Activated T-cell treated with anti-CD3 and anti-CD28 coated beads, Interleukin-2, amount 50 U/mL, for 72 hours (primary cell): ENCODE results near the gene SSUH2. TPM values are rescaled to one million over a fixed set of nuclear protein-coding genes. Genes with fewer than 3 reads are reported as not detected.

Experiments used
- ATAC-seq, 2 donors: fragments of 150-1000 bp; cut with Tn5 transposase; replicated peaks in 1 of 2; 2 replicates each; pipeline ENCODE4 v1.10.0; 2021; ENCODE audit warnings: moderate library complexity in 2 of 2, mild to moderate bottlenecking in 1 of 2
- DNase-seq, 2 donors: peaks; one replicate each; pipeline ENCODE4 v3.0.0; 2021 to 2022; ENCODE audit warnings: mixed read lengths in 1 of 2
- H3K27ac Mint-ChIP-seq: one replicate; pipeline ENCODE4 v1.8.0; 2022; ENCODE audit warnings: mild to moderate bottlenecking, moderate library complexity, mixed read lengths
- H3K27me3 Mint-ChIP-seq: one replicate; pipeline ENCODE4 v1.8.0; 2022; ENCODE audit warnings: low read depth, mixed read lengths
- H3K36me3 Mint-ChIP-seq, 2 donors: one replicate each; pipeline ENCODE4 v1.8.0; 2022; ENCODE audit warnings: mixed read lengths in 2 of 2, mild to moderate bottlenecking in 1 of 2; ENCODE audit not compliant: insufficient read depth in 2 of 2
- H3K4me1 Mint-ChIP-seq: one replicate; pipeline ENCODE4 v1.8.0; 2022; ENCODE audit warnings: low read depth, mixed read lengths
- H3K4me3 Mint-ChIP-seq, 2 donors: one replicate each; pipeline ENCODE4 v1.8.0; 2022; ENCODE audit warnings: mild to moderate bottlenecking in 2 of 2, mixed read lengths in 2 of 2, moderate library complexity in 2 of 2
- H3K9me3 Mint-ChIP-seq, 2 donors: one replicate each; pipeline ENCODE4 v1.8.0; 2022; ENCODE audit warnings: mixed read lengths in 2 of 2
- total RNA-seq, 2 donors: library from RNA; stranded (reverse); gene quantifications; one replicate each; pipeline ENCODE4 v1.2.3, GENCODE V29; 2022

The SSUH2 gene
- total RNA-seq, 2 donors from 2014 or later = 0.31 to 0.49 TPM

- H3K4me3 Mint-ChIP-seq = no peak overlapping the region
- no peaks in the 10 kb centered on the region for H3K27me3 Mint-ChIP-seq
- H3K27ac Mint-ChIP-seq = no peak overlapping the region
- H3K9me3 Mint-ChIP-seq = no peaks in the 10 kb centered on the region
- DNase-seq (no peak), ATAC-seq (no peak)
- H3K36me3 Mint-ChIP-seq = no peaks in the 10 kb centered on the region
- H3K4me1 Mint-ChIP-seq = peaks cover 13% of the 10 kb centered on the region
These were observed 69.8 kb downstream of the SSUH2 start for GRCh38 chr3:8574670-8575322.

DNA sequence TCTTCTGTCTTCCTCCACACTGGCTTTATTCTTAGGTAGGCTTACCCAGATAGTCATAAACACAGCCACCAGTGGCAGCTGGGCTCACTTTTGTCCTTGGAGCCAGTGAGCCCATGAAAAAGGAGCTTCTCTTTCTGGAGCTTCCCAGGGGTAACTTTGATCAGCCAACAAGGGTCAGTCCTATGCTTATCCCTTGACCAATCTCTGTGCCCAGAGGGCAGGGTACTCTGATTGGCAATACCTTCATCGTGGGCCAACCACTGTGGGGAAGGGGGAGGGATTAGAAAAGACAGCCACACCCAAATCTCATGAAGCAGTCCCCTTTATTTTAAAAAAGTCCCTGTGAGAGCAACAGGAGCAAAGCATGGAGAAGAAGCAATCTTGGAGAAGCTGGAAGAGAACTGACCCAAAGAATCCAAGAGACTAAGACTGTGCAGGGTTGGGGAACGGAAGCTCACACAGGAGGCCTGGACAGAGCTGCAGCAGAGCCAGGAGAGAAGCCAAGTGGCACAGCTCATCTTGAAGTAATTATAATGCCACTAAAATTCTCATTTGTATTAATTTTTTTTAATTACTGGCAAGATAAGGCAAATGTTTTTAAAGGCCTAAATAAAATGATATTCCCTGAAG is 70.4 kb downstream of the SSUH2 start:
- ATAC-seq = no peak
- Mint-ChIP-seq H3K9me3 (no peaks in the 10 kb centered on the region), H3K4me1 (peaks cover 13% of the 10 kb centered on the region), H3K36me3 (no peaks in the 10 kb centered on the region), H3K27ac (no peak overlapping the region), H3K27me3 (no peaks in the 10 kb centered on the region), H3K4me3 (no peak overlapping the region)
- no peak for DNase-seq

DNA sequence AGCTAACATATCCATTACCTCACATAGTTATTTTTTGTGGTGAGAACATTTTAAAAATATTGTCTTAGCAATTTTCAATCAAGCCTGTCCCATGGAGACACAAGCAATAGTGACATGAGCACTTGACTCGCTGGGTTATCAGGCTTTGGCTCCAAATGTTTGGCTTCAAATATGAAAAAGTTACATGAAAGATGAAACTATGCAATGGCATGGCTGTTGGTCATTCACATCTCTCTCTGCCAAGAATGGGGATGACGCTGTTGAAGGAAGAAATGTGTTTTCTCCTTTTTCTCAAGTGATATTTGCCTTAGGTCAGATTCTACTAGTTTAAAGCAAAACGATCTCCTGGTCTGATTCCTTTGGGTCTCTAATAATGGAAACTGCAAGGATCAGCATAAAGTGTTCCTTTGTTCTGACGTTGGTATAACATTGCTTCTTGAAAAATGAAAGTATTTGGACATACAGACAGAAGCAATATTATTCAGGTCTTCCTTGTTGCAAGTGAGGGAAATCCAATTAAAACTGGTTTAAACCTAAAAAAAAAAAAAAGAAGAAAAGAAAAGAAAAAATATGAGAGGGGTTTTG is 71.2 kb downstream of the SSUH2 start:
- no peaks in the 10 kb centered on the region for H3K27me3 Mint-ChIP-seq
- peaks cover 13% of the 10 kb centered on the region for H3K4me1 Mint-ChIP-seq
- DNase-seq (no peak), ATAC-seq (no peak)
- H3K36me3 Mint-ChIP-seq = no peaks in the 10 kb centered on the region
- H3K27ac Mint-ChIP-seq = no peak overlapping the region
- H3K4me3 Mint-ChIP-seq = no peak overlapping the region
- H3K9me3 Mint-ChIP-seq = no peaks in the 10 kb centered on the region

- Mint-ChIP-seq H3K4me3 (no peak overlapping the region), H3K27me3 (no peaks in the 10 kb centered on the region), H3K36me3 (no peaks in the 10 kb centered on the region), H3K4me1 (peaks cover 13% of the 10 kb centered on the region), H3K27ac (no peak overlapping the region), H3K9me3 (no peaks in the 10 kb centered on the region)
- ATAC-seq = peak in 1 of 2 donors; percentile 30
- DNase-seq = no peak
These were observed 73.3 kb downstream of the SSUH2 start for GRCh38 chr3:8571256-8571655.

Other genes with a start within 250 kb of the SSUH2 start
- 1 to 10 TPM; 2.2 to 2.9 TPM for gene LMCD1, start 143.0 kb downstream of the SSUH2 start, total RNA-seq
- not detected for gene CAV3, start 89.0 kb upstream of the SSUH2 start, total RNA-seq
- gene OXTR, start 124.8 kb upstream of the SSUH2 start, total RNA-seq = 1 to 10 TPM in 1 of 2 donors, under 1 TPM in 1; 0.62 to 1.5 TPM